ENCODE data around the gene RTN1.

The RTN1 gene

GRCh38 chr14:59782760-59783159, 87.8 kb downstream of the RTN1 start:
- H3K4me3 ChIP-seq, result no peak overlapping the region
- TF ChIP-seq, protein P1, sequence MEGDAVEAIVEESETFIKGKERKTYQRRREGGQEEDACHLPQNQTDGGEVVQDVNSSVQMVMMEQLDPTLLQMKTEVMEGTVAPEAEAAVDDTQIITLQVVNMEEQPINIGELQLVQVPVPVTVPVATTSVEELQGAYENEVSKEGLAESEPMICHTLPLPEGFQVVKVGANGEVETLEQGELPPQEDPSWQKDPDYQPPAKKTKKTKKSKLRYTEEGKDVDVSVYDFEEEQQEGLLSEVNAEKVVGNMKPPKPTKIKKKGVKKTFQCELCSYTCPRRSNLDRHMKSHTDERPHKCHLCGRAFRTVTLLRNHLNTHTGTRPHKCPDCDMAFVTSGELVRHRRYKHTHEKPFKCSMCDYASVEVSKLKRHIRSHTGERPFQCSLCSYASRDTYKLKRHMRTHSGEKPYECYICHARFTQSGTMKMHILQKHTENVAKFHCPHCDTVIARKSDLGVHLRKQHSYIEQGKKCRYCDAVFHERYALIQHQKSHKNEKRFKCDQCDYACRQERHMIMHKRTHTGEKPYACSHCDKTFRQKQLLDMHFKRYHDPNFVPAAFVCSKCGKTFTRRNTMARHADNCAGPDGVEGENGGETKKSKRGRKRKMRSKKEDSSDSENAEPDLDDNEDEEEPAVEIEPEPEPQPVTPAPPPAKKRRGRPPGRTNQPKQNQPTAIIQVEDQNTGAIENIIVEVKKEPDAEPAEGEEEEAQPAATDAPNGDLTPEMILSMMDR (IDR thresholded peaks at IDR 0.05), result no peak
- no peaks in the 10 kb centered on the region for H3K27me3 ChIP-seq
- intact Hi-C loops (cut with DNase I; ENCODE audit: low total_unique reads), result no loop called here
- no peak for DNase-seq
- no peak overlapping the region for H3K27ac ChIP-seq
- no peaks in the 10 kb centered on the region for H3K36me3 ChIP-seq
- no peaks in the 10 kb centered on the region for H3K9me3 ChIP-seq
- peaks cover 0 to 50% (median 4%) of the 10 kb centered on the region in 4 donors for H3K4me1 ChIP-seq

DNA sequence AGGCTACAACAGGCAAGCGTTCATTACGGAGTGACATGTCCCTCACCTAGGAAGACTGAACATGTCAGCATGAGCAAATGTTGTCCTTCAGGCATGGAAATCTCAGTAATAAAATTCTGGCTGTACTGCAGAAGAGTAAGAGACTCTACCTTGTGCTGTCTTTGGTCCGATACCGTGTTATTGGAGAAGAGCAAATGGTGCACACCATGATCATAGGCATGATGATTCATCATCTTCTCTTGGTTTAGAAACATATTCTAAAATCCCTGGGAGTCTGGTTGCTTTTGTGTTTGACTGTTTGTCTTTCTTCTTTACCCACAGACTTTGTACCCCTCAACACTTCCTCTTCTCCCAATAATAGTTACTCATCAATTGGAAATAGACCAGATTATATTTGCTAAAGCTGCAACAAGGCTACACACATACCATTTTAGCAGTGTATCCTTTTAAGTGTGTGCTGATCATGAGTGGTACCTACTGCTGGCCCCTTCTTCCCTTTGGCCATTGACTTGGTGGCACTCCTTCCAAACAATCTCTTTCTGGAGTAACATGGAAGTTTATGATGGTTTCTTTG, 93.5 kb downstream of the RTN1 start:
- no peaks in the 10 kb centered on the region for H3K36me3 ChIP-seq
- TF ChIP-seq, protein P1 (IDR thresholded peaks at IDR 0.05), result no peak
- no peak for DNase-seq
- H3K4me3 ChIP-seq, result no peak overlapping the region
- H3K27me3 ChIP-seq, result no peaks in the 10 kb centered on the region
- no peak overlapping the region for H3K27ac ChIP-seq
- H3K9me3 ChIP-seq, result no peaks in the 10 kb centered on the region
- peaks cover 0 to 30% (median 0%) of the 10 kb centered on the region in 4 donors for H3K4me1 ChIP-seq
- intact Hi-C loops (cut with DNase I; ENCODE audit: low total_unique reads), result no loop called here

GRCh38 chr14:59776468-59776867, 94.1 kb downstream of the RTN1 start:
- peaks cover 0 to 29% (median 0%) of the 10 kb centered on the region in 4 donors for H3K4me1 ChIP-seq
- intact Hi-C loops (cut with DNase I; ENCODE audit: low total_unique reads), result no loop called here
- no peak for DNase-seq
- no peak overlapping the region for H3K27ac ChIP-seq
- H3K4me3 ChIP-seq, result no peak overlapping the region
- no peaks in the 10 kb centered on the region for H3K9me3 ChIP-seq
- H3K36me3 ChIP-seq, result no peaks in the 10 kb centered on the region
- TF ChIP-seq, protein P1 (IDR thresholded peaks at IDR 0.05), result no peak
- no peaks in the 10 kb centered on the region for H3K27me3 ChIP-seq

DNA sequence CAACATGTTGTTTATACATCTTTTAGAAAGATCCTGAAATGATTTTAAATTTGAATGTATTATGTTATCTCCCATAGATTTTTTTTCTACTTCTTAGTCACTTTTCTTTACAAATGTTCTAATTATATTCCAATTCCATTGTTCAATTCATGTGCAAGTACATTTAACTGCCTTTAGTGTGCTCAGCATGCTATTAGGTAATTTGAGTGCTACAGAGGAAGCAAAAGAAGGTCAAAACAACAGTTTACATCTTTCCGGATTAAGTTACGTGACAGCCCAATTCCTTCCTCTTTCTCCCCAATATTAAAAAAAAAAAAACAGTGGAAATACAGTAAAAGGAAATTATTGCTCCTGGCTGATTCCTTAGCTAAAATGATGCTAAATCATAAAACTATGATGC, 98.3 kb downstream of the RTN1 start:
- Histone ChIP-seq H3K9me3 (no peaks in the 10 kb centered on the region), H3K27ac (no peak overlapping the region), H3K27me3 (no peaks in the 10 kb centered on the region), H3K4me3 (no peak overlapping the region), H3K4me1 (peaks cover 0 to 12% (median 0%) of the 10 kb centered on the region in 4 donors), H3K36me3 (no peaks in the 10 kb centered on the region)
- TF ChIP-seq, protein P1 (IDR thresholded peaks at IDR 0.05), result no peak
- no peak for DNase-seq
- intact Hi-C loops (cut with DNase I; ENCODE audit: low total_unique reads), result no loop called here

- intact Hi-C loops (cut with DNase I; ENCODE audit: low total_unique reads), result no loop called here
- no peaks in the 10 kb centered on the region for H3K27me3 ChIP-seq
- H3K9me3 ChIP-seq, result no peaks in the 10 kb centered on the region
- no peaks in the 10 kb centered on the region for H3K36me3 ChIP-seq
- DNase-seq, result no peak
- no peak overlapping the region for H3K4me3 ChIP-seq
- TF ChIP-seq, protein P1 (IDR thresholded peaks at IDR 0.05), result no peak
- H3K4me1 ChIP-seq, result peaks cover 0 to 12% (median 0%) of the 10 kb centered on the region in 4 donors
- no peak overlapping the region for H3K27ac ChIP-seq
Measured at GRCh38 chr14:59771577-59771976, 99.0 kb downstream of the RTN1 start.

- no peak for DNase-seq
- no peaks in the 10 kb centered on the region for H3K9me3 ChIP-seq
- intact Hi-C loops (cut with DNase I; ENCODE audit: low total_unique reads), result no loop called here
- TF ChIP-seq, protein P1 (IDR thresholded peaks at IDR 0.05), result no peak
- H3K27me3 ChIP-seq, result no peaks in the 10 kb centered on the region
- H3K4me3 ChIP-seq, result no peak overlapping the region
- H3K36me3 ChIP-seq, result no peaks in the 10 kb centered on the region
- H3K4me1 ChIP-seq, result peaks cover 0 to 12% (median 0%) of the 10 kb centered on the region in 4 donors
- H3K27ac ChIP-seq, result no peak overlapping the region
Measured at GRCh38 chr14:59769586-59769985, 101.0 kb downstream of the RTN1 start.
